ENCODE measurements around the gene TBCCD1. TPM values are rescaled to one million over a fixed set of nuclear protein-coding genes. Genes with fewer than 3 reads are reported as not detected.

TBCCD1 gene
- total and polyA plus RNA-seq, 3 experiments from 2014 or later, result 17.6 to 26.0 (median 18.3) TPM

DNA sequence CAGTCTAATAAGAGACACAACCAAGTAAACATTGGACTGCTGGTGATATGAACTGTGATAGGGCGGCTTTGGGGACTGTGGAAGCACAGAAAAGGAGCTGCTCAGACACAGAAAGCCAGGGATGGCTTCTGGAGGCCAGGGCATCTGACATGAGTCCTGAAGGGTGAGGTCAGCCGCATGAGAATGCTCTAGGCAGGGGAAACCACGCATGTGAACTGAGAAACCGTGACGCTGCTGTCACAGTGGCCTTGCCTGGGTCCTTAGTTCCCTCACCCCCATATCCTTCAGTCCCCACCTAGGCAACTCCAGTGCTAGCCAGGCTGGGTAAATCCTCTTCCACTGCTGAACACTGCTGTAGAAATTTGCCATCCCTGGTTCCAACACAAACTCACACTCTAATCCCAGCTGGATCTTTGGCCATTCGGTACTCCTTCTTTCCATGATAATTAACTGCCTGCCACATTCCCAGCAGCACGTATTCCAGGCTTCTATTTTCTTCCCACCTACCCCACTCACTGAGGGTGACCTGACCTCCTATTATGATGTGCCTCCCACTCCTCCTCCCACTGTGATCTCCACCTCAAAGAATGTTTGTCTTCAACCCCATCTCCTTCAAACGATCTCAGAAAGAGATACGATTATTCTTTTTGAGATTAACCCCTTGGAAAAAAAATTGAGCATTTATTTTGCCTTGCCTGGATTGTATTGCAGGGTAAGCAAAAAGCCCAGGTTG is 54.4 kb downstream of the TBCCD1 start:
- Mint-ChIP-seq H3K36me3 (no peaks in the 10 kb centered on the region), H3K27me3 (peaks cover 4 to 6% of the 10 kb centered on the region in 2 donors), H3K9me3 (no peaks in the 10 kb centered on the region), H3K27ac (peak overlapping the region in 3 of 8 donors; percentile 18 to 45 (median 24)), H3K4me3 (no peak overlapping the region), H3K4me1 (peaks cover 36 to 61% (median 42%) of the 10 kb centered on the region in 3 donors)
- H3K27ac ChIP-seq (ENCODE audit: low read depth, low read length), result no peak overlapping the region
- CTCF ChIA-PET, result no interaction called here
- peaks cover 36% of the 10 kb centered on the region for H3K4me1 ChIP-seq (ENCODE audit: insufficient read depth, low read length)
- POLR2A ChIA-PET, result no interaction called here
- no peak overlapping the region for H3K4me3 ChIP-seq (ENCODE audit: low read length)
- no peaks in the 10 kb centered on the region for H3K9me3 ChIP-seq (ENCODE audit: low read length)
- no peak for DNase-seq
- no peaks in the 10 kb centered on the region for H3K36me3 ChIP-seq (ENCODE audit: insufficient read depth, low read length)
- no peaks in the 10 kb centered on the region for H3K27me3 ChIP-seq (ENCODE audit: insufficient read depth, low read length, poor library complexity, severe bottlenecking)

- H3K4me3 ChIP-seq (ENCODE audit: low read length), result no peak overlapping the region
- peak overlapping the region in 2 of 8 donors; percentile 33 to 45 for H3K27ac Mint-ChIP-seq
- H3K27me3 Mint-ChIP-seq, result peaks cover 7 to 10% of the 10 kb centered on the region in 2 donors
- H3K27me3 ChIP-seq (ENCODE audit: insufficient read depth, low read length, poor library complexity, severe bottlenecking), result no peaks in the 10 kb centered on the region
- no peaks in the 10 kb centered on the region for H3K36me3 ChIP-seq (ENCODE audit: insufficient read depth, low read length)
- ChIA-PET CTCF (no interaction called here), POLR2A (no interaction called here)
- H3K4me1 Mint-ChIP-seq, result peaks cover 27 to 50% (median 32%) of the 10 kb centered on the region in 3 donors
- no peak overlapping the region for H3K27ac ChIP-seq (ENCODE audit: low read depth, low read length)
- DNase-seq, result no peak
- no peak overlapping the region for H3K4me3 Mint-ChIP-seq
- peaks cover 25% of the 10 kb centered on the region for H3K4me1 ChIP-seq (ENCODE audit: insufficient read depth, low read length)
- H3K36me3 Mint-ChIP-seq, result peaks cover 0 to 4% (median 0%) of the 10 kb centered on the region in 3 donors
- no peaks in the 10 kb centered on the region for H3K9me3 ChIP-seq (ENCODE audit: low read length)
- no peaks in the 10 kb centered on the region for H3K9me3 Mint-ChIP-seq
These were observed 55.4 kb downstream of the TBCCD1 start for GRCh38 chr3:186511702-186512101.

GRCh38 chr3:186511245-186511644 is 55.9 kb downstream of the TBCCD1 start:
- DNase-seq, result no peak
- Mint-ChIP-seq H3K27me3 (peaks cover 7 to 10% of the 10 kb centered on the region in 2 donors), H3K9me3 (no peaks in the 10 kb centered on the region), H3K4me3 (no peak overlapping the region), H3K36me3 (peaks cover 0 to 4% (median 0%) of the 10 kb centered on the region in 3 donors), H3K4me1 (peaks cover 24 to 46% (median 27%) of the 10 kb centered on the region in 3 donors), H3K27ac (peak overlapping the region in 1 of 8 donors; percentile 42)
- peaks cover 21% of the 10 kb centered on the region for H3K4me1 ChIP-seq (ENCODE audit: insufficient read depth, low read length)
- no peaks in the 10 kb centered on the region for H3K36me3 ChIP-seq (ENCODE audit: insufficient read depth, low read length)
- POLR2A ChIA-PET, result no interaction called here
- no peak overlapping the region for H3K27ac ChIP-seq (ENCODE audit: low read depth, low read length)
- no peak overlapping the region for H3K4me3 ChIP-seq (ENCODE audit: low read length)
- H3K27me3 ChIP-seq (ENCODE audit: insufficient read depth, low read length, poor library complexity, severe bottlenecking), result no peaks in the 10 kb centered on the region
- H3K9me3 ChIP-seq (ENCODE audit: low read length), result no peaks in the 10 kb centered on the region
- CTCF ChIA-PET, result no interaction called here

GRCh38 chr3:186510374-186511079 is 56.6 kb downstream of the TBCCD1 start:
- H3K27ac ChIP-seq (ENCODE audit: low read depth, low read length), result no peak overlapping the region
- H3K9me3 ChIP-seq (ENCODE audit: low read length), result no peaks in the 10 kb centered on the region
- Mint-ChIP-seq H3K4me3 (no peak overlapping the region), H3K4me1 (peaks cover 18 to 39% (median 20%) of the 10 kb centered on the region in 3 donors), H3K36me3 (peaks cover 0 to 4% (median 0%) of the 10 kb centered on the region in 3 donors), H3K27me3 (peaks cover 7 to 10% of the 10 kb centered on the region in 2 donors), H3K9me3 (no peaks in the 10 kb centered on the region), H3K27ac (peak overlapping the region in 2 of 8 donors; percentile 10 to 58)
- ChIA-PET CTCF (no interaction called here), POLR2A (no interaction called here)
- H3K4me1 ChIP-seq (ENCODE audit: insufficient read depth, low read length), result peaks cover 14% of the 10 kb centered on the region
- H3K4me3 ChIP-seq (ENCODE audit: low read length), result no peak overlapping the region
- H3K27me3 ChIP-seq (ENCODE audit: insufficient read depth, low read length, poor library complexity, severe bottlenecking), result no peaks in the 10 kb centered on the region
- H3K36me3 ChIP-seq (ENCODE audit: insufficient read depth, low read length), result no peaks in the 10 kb centered on the region
- no peak for DNase-seq

GRCh38 chr3:186509423-186509822 is 57.7 kb downstream of the TBCCD1 start:
- Histone ChIP-seq H3K9me3 (ENCODE audit: low read length) (no peaks in the 10 kb centered on the region), H3K4me3 (ENCODE audit: low read length) (no peak overlapping the region), H3K36me3 (ENCODE audit: insufficient read depth, low read length) (no peaks in the 10 kb centered on the region), H3K27ac (ENCODE audit: low read depth, low read length) (no peak overlapping the region), H3K27me3 (ENCODE audit: insufficient read depth, low read length, poor library complexity, severe bottlenecking) (no peaks in the 10 kb centered on the region), H3K4me1 (ENCODE audit: insufficient read depth, low read length) (peaks cover 3% of the 10 kb centered on the region)
- Mint-ChIP-seq H3K4me1 (peaks cover 6 to 28% (median 9%) of the 10 kb centered on the region in 3 donors), H3K27ac (no peak overlapping the region), H3K36me3 (peaks cover 0 to 4% (median 0%) of the 10 kb centered on the region in 3 donors), H3K27me3 (peaks cover 7 to 10% of the 10 kb centered on the region in 2 donors), H3K4me3 (no peak overlapping the region), H3K9me3 (no peaks in the 10 kb centered on the region)
- ChIA-PET POLR2A (no interaction called here), CTCF (no interaction called here)
- DNase-seq, result no peak

- no peak for DNase-seq
- Histone ChIP-seq H3K36me3 (ENCODE audit: insufficient read depth, low read length) (no peaks in the 10 kb centered on the region), H3K27ac (ENCODE audit: low read depth, low read length) (no peak overlapping the region), H3K9me3 (ENCODE audit: low read length) (no peaks in the 10 kb centered on the region), H3K4me3 (ENCODE audit: low read length) (no peak overlapping the region), H3K27me3 (ENCODE audit: insufficient read depth, low read length, poor library complexity, severe bottlenecking) (no peaks in the 10 kb centered on the region), H3K4me1 (ENCODE audit: insufficient read depth, low read length) (no peaks in the 10 kb centered on the region)
- CTCF ChIA-PET, result no interaction called here
- Mint-ChIP-seq H3K4me3 (no peak overlapping the region), H3K36me3 (peaks cover 0 to 4% (median 0%) of the 10 kb centered on the region in 3 donors), H3K27ac (peak overlapping the region in 1 of 8 donors; percentile 56), H3K4me1 (peaks cover 8 to 33% (median 16%) of the 10 kb centered on the region in 3 donors), H3K9me3 (no peaks in the 10 kb centered on the region), H3K27me3 (peaks cover 8 to 9% of the 10 kb centered on the region in 2 donors)
- POLR2A ChIA-PET, result no interaction called here
These were observed 60.3 kb downstream of the TBCCD1 start for GRCh38 chr3:186506857-186507256.

- Histone ChIP-seq H3K4me3 (ENCODE audit: low read length) (no peak overlapping the region), H3K27me3 (ENCODE audit: insufficient read depth, low read length, poor library complexity, severe bottlenecking) (no peaks in the 10 kb centered on the region), H3K36me3 (ENCODE audit: insufficient read depth, low read length) (no peaks in the 10 kb centered on the region), H3K4me1 (ENCODE audit: insufficient read depth, low read length) (no peaks in the 10 kb centered on the region), H3K27ac (ENCODE audit: low read depth, low read length) (no peak overlapping the region), H3K9me3 (ENCODE audit: low read length) (no peaks in the 10 kb centered on the region)
- no peak overlapping the region for H3K27ac Mint-ChIP-seq
- peaks cover 8 to 28% (median 16%) of the 10 kb centered on the region in 3 donors for H3K4me1 Mint-ChIP-seq
- CTCF ChIA-PET, result no interaction called here
- no peak overlapping the region for H3K4me3 Mint-ChIP-seq
- POLR2A ChIA-PET, result no interaction called here
- H3K36me3 Mint-ChIP-seq, result peaks cover 0 to 4% (median 0%) of the 10 kb centered on the region in 3 donors
- DNase-seq, result no peak
- H3K27me3 Mint-ChIP-seq, result peaks cover 4 to 6% of the 10 kb centered on the region in 2 donors
- no peaks in the 10 kb centered on the region for H3K9me3 Mint-ChIP-seq
These were observed 60.9 kb downstream of the TBCCD1 start for GRCh38 chr3:186506191-186506739.
